Adrenal gland (tissue), 5 donors: ENCODE measurements around the gene KRT6C.

Experiments used
- POLR2A ChIP-seq, 2 donors: fragments of 450-650 bp; IDR thresholded peaks; one replicate each; pipeline ENCODE4 v1.6.1; 2017; ENCODE audit warnings: antibody characterized with exemption in 2 of 2, mild to moderate bottlenecking in 2 of 2, moderate library complexity in 1 of 2
- TF ChIP-seq, protein P1 (sequence below), 6 experiments: fragments of 450-650 bp in 4 of 6; fragments of 200-600 bp in 2 of 6; sonication (generic) in 1 of 6; IDR thresholded peaks; 1 replicate in 5 of 6; 2 replicates in 1 of 6; pipeline versions ENCODE4 v1.5.1 to v1.8.0; 2016 to 2021; ENCODE audit warnings: antibody characterized with exemption in 6 of 6, mild to moderate bottlenecking in 2 of 6, moderate library complexity in 1 of 6
- donor health status: DM: no; HTN: no; CAD: no.

DNA sequence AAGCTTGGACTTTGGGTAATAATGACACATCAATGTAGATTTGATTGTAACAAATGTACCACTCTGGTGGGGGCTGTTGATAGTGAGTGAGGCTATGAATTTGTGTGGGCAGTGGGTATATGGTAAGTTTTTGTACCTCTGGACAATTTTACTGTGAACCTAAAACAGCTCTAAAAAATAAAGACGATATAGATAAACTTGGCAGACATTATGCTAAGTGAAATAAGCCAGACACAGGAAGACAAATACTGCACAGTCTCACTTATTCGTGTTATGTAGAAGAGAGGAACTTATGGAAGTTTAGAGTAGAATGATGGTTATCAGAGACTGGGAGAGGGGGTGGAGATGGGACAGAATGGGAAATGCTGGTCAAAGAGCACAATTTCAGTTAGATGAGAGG is 8.7 kb downstream of the KRT6C start:
- TF ChIP-seq, protein P1, sequence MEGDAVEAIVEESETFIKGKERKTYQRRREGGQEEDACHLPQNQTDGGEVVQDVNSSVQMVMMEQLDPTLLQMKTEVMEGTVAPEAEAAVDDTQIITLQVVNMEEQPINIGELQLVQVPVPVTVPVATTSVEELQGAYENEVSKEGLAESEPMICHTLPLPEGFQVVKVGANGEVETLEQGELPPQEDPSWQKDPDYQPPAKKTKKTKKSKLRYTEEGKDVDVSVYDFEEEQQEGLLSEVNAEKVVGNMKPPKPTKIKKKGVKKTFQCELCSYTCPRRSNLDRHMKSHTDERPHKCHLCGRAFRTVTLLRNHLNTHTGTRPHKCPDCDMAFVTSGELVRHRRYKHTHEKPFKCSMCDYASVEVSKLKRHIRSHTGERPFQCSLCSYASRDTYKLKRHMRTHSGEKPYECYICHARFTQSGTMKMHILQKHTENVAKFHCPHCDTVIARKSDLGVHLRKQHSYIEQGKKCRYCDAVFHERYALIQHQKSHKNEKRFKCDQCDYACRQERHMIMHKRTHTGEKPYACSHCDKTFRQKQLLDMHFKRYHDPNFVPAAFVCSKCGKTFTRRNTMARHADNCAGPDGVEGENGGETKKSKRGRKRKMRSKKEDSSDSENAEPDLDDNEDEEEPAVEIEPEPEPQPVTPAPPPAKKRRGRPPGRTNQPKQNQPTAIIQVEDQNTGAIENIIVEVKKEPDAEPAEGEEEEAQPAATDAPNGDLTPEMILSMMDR (IDR thresholded peaks at IDR 0.05), result no peak
- no peak for TF ChIP-seq POLR2A (IDR thresholded peaks at IDR 0.05)
